ENCODE data around the gene ADAMTS12.
A peak's percentile ranks its signal among the peaks of the same experiment; 100 is the strongest.

Gene ADAMTS12

DNA sequence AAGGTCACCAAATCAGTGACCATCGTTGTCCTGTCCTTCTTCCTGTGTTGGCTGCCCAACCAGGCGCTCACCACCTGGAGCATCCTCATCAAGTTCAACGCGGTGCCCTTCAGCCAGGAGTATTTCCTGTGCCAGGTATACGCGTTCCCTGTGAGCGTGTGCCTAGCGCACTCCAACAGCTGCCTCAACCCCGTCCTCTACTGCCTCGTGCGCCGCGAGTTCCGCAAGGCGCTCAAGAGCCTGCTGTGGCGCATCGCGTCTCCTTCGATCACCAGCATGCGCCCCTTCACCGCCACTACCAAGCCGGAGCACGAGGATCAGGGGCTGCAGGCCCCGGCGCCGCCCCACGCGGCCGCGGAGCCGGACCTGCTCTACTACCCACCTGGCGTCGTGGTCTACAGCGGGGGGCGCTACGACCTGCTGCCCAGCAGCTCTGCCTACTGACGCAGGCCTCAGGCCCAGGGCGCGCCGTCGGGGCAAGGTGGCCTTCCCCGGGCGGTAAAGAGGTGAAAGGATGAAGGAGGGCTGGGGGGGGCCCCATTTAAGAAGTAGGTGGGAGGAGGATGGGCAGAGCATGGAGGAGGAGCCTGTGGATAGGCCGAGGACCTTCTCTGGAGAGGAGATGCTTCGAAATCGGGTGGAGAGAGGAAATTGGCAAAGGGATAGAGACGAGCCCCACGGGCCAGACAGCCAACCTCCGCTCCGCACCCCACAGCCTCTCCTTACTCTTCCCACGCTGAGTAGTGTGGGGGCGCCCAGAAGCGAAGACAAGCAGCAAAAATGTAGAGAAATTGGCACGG, 46.1 kb upstream of the ADAMTS12 start:
- TF ChIP-seq, protein P1, sequence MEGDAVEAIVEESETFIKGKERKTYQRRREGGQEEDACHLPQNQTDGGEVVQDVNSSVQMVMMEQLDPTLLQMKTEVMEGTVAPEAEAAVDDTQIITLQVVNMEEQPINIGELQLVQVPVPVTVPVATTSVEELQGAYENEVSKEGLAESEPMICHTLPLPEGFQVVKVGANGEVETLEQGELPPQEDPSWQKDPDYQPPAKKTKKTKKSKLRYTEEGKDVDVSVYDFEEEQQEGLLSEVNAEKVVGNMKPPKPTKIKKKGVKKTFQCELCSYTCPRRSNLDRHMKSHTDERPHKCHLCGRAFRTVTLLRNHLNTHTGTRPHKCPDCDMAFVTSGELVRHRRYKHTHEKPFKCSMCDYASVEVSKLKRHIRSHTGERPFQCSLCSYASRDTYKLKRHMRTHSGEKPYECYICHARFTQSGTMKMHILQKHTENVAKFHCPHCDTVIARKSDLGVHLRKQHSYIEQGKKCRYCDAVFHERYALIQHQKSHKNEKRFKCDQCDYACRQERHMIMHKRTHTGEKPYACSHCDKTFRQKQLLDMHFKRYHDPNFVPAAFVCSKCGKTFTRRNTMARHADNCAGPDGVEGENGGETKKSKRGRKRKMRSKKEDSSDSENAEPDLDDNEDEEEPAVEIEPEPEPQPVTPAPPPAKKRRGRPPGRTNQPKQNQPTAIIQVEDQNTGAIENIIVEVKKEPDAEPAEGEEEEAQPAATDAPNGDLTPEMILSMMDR (conservative IDR thresholded peaks at IDR 0.05; ENCODE audit: control insufficient read depth, insufficient read depth, low read depth, low read length), result no peak
- DNase-seq (ENCODE audit: low read depth), result no peak
- no peak overlapping the region for H3K4me3 ChIP-seq (ENCODE audit: control insufficient read depth, low read depth, low read length)

DNA sequence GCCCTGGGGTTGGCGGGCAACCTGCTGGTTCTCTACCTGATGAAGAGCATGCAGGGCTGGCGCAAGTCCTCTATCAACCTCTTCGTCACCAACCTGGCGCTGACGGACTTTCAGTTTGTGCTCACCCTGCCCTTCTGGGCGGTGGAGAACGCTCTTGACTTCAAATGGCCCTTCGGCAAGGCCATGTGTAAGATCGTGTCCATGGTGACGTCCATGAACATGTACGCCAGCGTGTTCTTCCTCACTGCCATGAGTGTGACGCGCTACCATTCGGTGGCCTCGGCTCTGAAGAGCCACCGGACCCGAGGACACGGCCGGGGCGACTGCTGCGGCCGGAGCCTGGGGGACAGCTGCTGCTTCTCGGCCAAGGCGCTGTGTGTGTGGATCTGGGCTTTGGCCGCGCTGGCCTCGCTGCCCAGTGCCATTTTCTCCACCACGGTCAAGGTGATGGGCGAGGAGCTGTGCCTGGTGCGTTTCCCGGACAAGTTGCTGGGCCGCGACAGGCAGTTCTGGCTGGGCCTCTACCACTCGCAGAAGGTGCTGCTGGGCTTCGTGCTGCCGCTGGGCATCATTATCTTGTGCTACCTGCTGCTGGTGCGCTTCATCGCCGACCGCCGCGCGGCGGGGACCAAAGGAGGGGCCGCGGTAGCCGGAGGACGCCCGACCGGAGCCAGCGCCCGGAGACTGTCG, 45.4 kb upstream of the ADAMTS12 start:
- DNase-seq (ENCODE audit: low read depth), result no peak
- no peak overlapping the region for H3K4me3 ChIP-seq (ENCODE audit: control insufficient read depth, low read depth, low read length)
- TF ChIP-seq, protein P1 (conservative IDR thresholded peaks at IDR 0.05; ENCODE audit: control insufficient read depth, insufficient read depth, low read depth, low read length), result no peak

DNA sequence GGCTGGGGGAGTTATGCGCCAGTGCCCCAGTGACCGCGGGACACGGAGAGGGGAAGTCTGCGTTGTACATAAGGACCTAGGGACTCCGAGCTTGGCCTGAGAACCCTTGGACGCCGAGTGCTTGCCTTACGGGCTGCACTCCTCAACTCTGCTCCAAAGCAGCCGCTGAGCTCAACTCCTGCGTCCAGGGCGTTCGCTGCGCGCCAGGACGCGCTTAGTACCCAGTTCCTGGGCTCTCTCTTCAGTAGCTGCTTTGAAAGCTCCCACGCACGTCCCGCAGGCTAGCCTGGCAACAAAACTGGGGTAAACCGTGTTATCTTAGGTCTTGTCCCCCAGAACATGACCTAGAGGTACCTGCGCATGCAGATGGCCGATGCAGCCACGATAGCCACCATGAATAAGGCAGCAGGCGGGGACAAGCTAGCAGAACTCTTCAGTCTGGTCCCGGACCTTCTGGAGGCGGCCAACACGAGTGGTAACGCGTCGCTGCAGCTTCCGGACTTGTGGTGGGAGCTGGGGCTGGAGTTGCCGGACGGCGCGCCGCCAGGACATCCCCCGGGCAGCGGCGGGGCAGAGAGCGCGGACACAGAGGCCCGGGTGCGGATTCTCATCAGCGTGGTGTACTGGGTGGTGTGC, 44.7 kb upstream of the ADAMTS12 start, which contains the start of gene RXFP3:
RXFP3 (plus strand) TSS at position 6 of the 636 bp plus-strand sequence; CDS start at position 361, 355 bp downstream.
- peak; percentile 37 for DNase-seq (ENCODE audit: low read depth)
- peak within 1 kb of the TSS; percentile 52 for H3K4me3 ChIP-seq (ENCODE audit: control insufficient read depth, low read depth, low read length)
- TF ChIP-seq, protein P1 (conservative IDR thresholded peaks at IDR 0.05; ENCODE audit: control insufficient read depth, insufficient read depth, low read depth, low read length), result no peak

DNA sequence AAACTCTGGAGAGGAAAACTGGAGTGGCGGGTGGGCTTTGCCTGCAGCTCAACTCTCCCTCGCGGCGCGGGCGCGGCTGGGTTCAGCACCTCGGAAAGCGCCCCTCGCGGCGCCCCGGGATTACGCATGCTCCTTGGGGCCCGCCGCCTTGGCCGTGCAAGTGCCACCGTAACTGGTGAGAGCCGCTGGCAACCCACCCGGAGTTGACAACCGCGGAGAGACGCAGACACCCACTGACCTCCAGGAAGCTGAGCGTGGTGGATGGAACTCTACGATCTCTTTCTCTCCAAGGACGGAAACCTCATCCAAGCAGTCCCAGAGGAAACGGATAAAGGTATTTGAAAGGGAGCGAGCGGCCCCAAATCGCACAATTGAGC, 44.2 kb upstream of the ADAMTS12 start:
- TF ChIP-seq, protein P1 (conservative IDR thresholded peaks at IDR 0.05; ENCODE audit: control insufficient read depth, insufficient read depth, low read depth, low read length), result no peak
- peak overlapping the region; percentile 52 for H3K4me3 ChIP-seq (ENCODE audit: control insufficient read depth, low read depth, low read length)
- DNase-seq (ENCODE audit: low read depth), result peak; percentile 47

DNA sequence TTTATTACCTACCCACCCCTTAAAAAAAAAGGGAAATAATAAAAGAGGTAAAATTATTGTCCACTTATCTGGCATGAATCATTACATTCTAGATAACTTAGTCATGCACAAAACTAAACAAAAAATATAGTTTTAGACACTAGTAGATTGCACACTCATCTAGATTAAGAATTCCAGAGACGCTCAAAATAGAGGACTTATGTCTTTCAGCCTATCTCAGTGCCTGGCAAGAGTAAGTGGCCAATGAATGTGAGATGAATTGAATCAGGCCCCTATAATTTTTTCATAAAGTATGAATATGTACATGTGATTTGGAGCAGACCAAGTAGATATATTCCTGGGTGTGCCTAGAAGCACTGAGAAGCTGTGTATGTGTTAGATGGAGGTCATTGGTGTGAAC, 42.4 kb upstream of the ADAMTS12 start:
- DNase-seq (ENCODE audit: low read depth), result peak; percentile 44
- TF ChIP-seq, protein P1 (conservative IDR thresholded peaks at IDR 0.05; ENCODE audit: control insufficient read depth, insufficient read depth, low read depth, low read length), result no peak
- no peak overlapping the region for H3K4me3 ChIP-seq (ENCODE audit: control insufficient read depth, low read depth, low read length)

DNA sequence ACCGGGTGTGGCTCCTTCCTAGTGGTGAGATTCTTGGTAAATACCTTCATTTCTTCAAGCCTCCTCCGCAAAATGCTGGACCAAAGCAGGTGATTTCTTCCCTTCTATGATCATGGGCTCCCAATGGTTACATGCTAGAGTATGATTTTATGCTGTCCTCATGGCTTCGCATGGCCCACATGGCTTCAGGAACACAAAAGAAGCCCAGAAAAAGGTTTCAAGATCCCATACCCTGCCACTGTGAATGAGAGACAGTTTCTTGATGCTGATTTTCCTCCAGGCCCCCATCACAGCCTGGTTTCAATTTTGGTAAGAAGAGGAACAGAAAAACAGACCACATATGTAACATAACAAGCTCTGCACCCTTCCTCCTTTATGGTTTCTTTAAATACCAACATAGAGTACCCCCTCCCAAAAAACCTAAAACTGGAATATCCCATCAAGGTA, 42.0 kb upstream of the ADAMTS12 start:
- DNase-seq (ENCODE audit: low read depth), result no peak

More for the DNA sequence above, 42.0 kb upstream of the ADAMTS12 start:
- TF ChIP-seq, protein P1 (conservative IDR thresholded peaks at IDR 0.05; ENCODE audit: control insufficient read depth, insufficient read depth, low read depth, low read length), result no peak
- no peak overlapping the region for H3K4me3 ChIP-seq (ENCODE audit: control insufficient read depth, low read depth, low read length)

Data from fibroblast of mammary gland (primary cell).